GM12874 (cell line): ENCODE results near the gene OR13H1.

ENCODE experiments used
- TF ChIP-seq, protein P1 (sequence below): IDR thresholded peaks from 2 replicates; pipeline ENCODE4 v1.5.1; 2011; ENCODE audit warnings: low read depth, mild to moderate bottlenecking, control low read depth, low read length, moderate library complexity; ENCODE audit not compliant: insufficient read depth

The OR13H1 gene

GRCh38 chrX:131565909-131566308 is 22.0 kb downstream of the OR13H1 start:
- TF ChIP-seq, protein P1, sequence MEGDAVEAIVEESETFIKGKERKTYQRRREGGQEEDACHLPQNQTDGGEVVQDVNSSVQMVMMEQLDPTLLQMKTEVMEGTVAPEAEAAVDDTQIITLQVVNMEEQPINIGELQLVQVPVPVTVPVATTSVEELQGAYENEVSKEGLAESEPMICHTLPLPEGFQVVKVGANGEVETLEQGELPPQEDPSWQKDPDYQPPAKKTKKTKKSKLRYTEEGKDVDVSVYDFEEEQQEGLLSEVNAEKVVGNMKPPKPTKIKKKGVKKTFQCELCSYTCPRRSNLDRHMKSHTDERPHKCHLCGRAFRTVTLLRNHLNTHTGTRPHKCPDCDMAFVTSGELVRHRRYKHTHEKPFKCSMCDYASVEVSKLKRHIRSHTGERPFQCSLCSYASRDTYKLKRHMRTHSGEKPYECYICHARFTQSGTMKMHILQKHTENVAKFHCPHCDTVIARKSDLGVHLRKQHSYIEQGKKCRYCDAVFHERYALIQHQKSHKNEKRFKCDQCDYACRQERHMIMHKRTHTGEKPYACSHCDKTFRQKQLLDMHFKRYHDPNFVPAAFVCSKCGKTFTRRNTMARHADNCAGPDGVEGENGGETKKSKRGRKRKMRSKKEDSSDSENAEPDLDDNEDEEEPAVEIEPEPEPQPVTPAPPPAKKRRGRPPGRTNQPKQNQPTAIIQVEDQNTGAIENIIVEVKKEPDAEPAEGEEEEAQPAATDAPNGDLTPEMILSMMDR: no peak

GRCh38 chrX:131571348-131571747 is 27.5 kb downstream of the OR13H1 start:
- TF ChIP-seq, protein P1: no peak

DNA sequence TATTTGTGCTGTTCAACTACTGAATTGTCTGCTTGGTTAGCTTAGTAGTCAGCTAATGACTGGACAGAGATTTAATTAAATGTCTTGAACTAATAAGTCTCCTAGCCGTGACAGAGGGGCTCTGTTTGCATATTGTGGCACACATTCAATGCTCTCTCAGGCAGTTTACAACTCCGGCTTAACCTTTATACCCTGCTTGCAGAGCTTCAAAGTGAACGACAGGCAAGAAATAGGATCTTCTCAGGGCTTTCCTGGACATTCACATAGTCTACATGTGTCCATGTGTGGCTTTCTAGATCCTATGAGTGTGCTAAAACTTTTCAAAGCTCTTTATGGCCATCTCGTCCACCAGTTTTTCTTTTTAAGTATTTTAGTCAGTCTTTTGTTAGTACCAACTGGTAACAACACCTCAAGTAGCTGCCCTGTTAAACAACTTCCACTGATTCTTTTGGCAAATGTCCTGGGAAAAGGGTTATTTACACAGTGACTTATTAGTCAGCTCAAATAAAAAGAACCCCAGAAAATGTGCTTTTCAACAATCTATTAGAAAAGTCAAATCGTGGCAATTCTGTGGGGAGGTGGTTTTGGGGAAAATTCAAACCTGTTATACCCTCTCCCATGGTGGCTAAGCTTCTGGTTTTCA is 28.6 kb downstream of the OR13H1 start:
- TF ChIP-seq, protein P1: no peak

DNA sequence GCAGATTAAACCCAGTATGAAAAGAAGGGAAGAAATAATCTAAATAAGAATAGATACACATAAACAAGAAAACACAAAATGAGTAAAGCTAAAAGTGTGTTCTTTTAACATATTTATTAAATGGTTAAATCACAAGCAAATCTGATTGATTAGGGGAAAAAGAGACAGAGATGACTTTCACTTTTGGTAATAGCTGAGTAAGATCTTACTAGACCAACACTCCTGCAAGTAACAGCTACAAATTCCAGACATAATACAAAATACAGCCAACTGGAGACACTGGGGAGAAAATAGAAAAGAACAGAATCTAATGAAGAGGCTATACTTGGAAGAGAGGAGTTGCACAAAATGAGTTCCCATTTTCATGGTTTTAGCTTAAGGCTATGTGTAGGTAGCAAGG is 33.5 kb downstream of the OR13H1 start:
- TF ChIP-seq, protein P1: no peak

- TF ChIP-seq, protein P1: no peak
Measured at GRCh38 chrX:131577999-131578734, 34.3 kb downstream of the OR13H1 start.

DNA sequence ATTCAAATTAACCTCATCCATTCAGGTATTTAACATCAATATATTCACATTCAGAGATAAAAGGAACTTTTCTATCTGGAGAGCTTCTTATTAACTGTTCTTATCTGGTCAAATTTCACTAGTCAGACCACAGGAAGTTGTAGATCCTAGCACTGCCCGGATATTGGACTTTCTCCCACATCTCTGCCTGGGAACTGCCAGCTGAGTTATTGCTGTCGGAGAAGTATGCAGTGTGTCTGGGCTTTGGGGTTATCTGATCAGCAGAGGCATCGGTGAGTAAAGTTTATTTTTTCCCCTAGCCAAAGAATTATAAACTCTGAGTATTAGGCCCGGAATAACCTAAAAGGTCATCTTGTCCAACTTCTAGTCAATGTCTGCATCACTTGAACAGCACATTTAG is 45.1 kb downstream of the OR13H1 start:
- TF ChIP-seq, protein P1: no peak
